ENCODE results near the gene ARAP2.

GRCh38 chr4:36174570-36174969 lies 69.7 kb downstream of the ARAP2 start:
- no peak for TF ChIP-seq POLR2A (IDR thresholded peaks at IDR 0.05; ENCODE audit: low read depth, low read length)
- no peak for TF ChIP-seq POLR2AphosphoS5 (IDR thresholded peaks at IDR 0.05; ENCODE audit: low read depth, low read length)
